ENCODE measurements around the gene KDM4B. TPM values are rescaled to one million over a fixed set of nuclear protein-coding genes. Genes with fewer than 3 reads are reported as not detected.

Gene KDM4B
- total RNA-seq, 1 donor from 2014 or later = 49.2 TPM

DNA sequence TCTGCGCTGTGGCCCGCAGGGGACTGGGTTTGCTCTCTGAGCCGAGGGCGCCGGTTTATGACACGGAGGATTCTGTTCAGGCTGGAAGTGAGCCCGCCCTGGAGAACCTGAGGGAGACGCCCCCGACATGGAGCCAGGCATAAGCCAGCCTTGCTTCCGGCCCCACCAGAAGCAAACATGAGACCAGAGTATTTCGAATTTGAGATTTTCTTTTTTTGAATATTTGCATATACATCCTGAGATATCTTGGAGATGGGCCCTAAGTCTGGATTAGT lies 72.9 kb downstream of the KDM4B start:
- intact Hi-C loops (cut with micrococcal nuclease) = no loop called here
- H3K9me3 Mint-ChIP-seq = no peaks in the 10 kb centered on the region
- H3K36me3 Mint-ChIP-seq (ENCODE audit: low read depth) = peaks cover 15% of the 10 kb centered on the region
- no peak overlapping the region for H3K27ac Mint-ChIP-seq
- H3K4me1 Mint-ChIP-seq = peaks cover 2% of the 10 kb centered on the region
- no peaks in the 10 kb centered on the region for H3K27me3 Mint-ChIP-seq
- DNase-seq = no peak
- H3K4me3 Mint-ChIP-seq = no peak overlapping the region

- intact Hi-C loops (cut with micrococcal nuclease) = no loop called here
- peaks cover 14% of the 10 kb centered on the region for H3K36me3 Mint-ChIP-seq (ENCODE audit: low read depth)
- H3K9me3 Mint-ChIP-seq = no peaks in the 10 kb centered on the region
Observed at GRCh38 chr19:5042556-5042955, 73.6 kb downstream of the KDM4B start.

DNA sequence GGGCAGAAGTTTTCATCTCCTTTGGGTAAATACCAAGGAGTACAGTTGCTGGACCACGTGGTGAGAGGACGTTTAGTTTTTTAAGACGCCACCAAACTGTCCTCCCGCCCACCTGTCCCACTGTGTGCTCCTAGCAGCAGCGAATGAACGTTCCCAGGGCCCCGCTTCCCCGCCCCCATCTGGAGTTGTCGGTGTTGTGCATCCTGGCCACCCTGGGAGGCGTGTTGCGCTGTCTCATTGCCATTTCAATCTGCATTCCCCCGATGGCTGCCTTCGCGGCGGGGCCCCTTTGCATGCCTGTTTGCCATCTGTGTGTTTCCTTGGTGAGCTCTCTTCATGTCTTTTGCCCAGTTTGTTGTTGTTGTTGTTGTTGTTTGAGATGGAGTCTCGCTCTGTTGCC lies 76.1 kb downstream of the KDM4B start:
- Mint-ChIP-seq H3K36me3 (ENCODE audit: low read depth) (peaks cover 15% of the 10 kb centered on the region), H3K9me3 (no peaks in the 10 kb centered on the region), H3K4me3 (no peak overlapping the region), H3K4me1 (peaks cover 2% of the 10 kb centered on the region), H3K27me3 (no peaks in the 10 kb centered on the region), H3K27ac (no peak overlapping the region)
- no peak for DNase-seq
- intact Hi-C loops (cut with micrococcal nuclease) = loop anchor here (5.0 kb wide), 1 partner anchor 107 kb away; no protein-coding TSS in a partner anchor

More at GRCh38 chr19:5042556-5042955, 73.6 kb downstream of the KDM4B start:
- H3K4me3 Mint-ChIP-seq = no peak overlapping the region
- H3K27me3 Mint-ChIP-seq = no peaks in the 10 kb centered on the region
- no peak overlapping the region for H3K27ac Mint-ChIP-seq
- peaks cover 2% of the 10 kb centered on the region for H3K4me1 Mint-ChIP-seq
- no peak for DNase-seq

- intact Hi-C loops (cut with micrococcal nuclease) = loop anchor here (5.0 kb wide), 1 partner anchor 106 kb away; no protein-coding TSS in a partner anchor
- H3K27me3 Mint-ChIP-seq = no peaks in the 10 kb centered on the region
- H3K36me3 Mint-ChIP-seq (ENCODE audit: low read depth) = peaks cover 14% of the 10 kb centered on the region
- no peak overlapping the region for H3K4me3 Mint-ChIP-seq
- no peaks in the 10 kb centered on the region for H3K9me3 Mint-ChIP-seq
- peaks cover 2% of the 10 kb centered on the region for H3K4me1 Mint-ChIP-seq
- DNase-seq = no peak
- H3K27ac Mint-ChIP-seq = no peak overlapping the region
Observed at GRCh38 chr19:5045956-5046338, 77.0 kb downstream of the KDM4B start.

DNA sequence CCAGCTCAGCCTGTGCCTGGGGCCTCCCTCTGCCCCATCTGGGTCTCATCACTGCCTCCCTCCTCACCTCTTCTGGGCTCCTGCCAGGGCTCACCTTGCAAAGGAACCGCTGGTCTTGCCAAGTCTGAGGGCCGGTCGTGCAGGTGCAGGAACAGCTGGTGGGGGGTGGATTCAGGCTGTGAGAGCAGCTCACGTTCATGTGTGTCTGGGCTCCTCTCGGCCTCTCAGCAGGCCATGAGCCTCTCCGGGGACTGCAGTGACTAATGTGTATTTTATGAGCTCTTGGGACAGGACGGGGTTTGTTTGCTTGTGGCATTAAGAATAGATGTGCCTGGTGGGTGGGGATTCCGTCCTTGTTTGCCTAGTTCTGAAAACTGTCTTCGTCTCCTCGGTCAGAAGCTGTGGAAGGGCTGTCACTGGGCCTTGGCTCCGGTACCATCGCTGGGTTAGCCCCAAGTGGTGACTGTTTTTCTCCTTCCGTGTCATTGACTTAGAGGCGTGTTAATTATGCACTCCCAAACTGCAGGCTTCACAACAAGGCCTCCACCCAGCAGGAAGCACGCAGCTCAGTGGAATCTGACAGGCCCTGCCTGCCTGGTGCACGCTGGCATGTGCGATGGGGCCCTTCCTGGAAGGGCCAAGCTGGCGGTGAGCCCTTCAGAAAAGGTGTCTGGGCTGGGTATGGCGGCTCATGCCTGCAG lies 77.6 kb downstream of the KDM4B start:
- DNase-seq = no peak
- peaks cover 2% of the 10 kb centered on the region for H3K4me1 Mint-ChIP-seq
- H3K4me3 Mint-ChIP-seq = no peak overlapping the region
- H3K9me3 Mint-ChIP-seq = no peaks in the 10 kb centered on the region
- H3K36me3 Mint-ChIP-seq (ENCODE audit: low read depth) = peaks cover 14% of the 10 kb centered on the region
- H3K27ac Mint-ChIP-seq = no peak overlapping the region
- intact Hi-C loops (cut with micrococcal nuclease) = loop anchor here (5.0 kb wide), 1 partner anchor 106 kb away; no protein-coding TSS in a partner anchor
- H3K27me3 Mint-ChIP-seq = no peaks in the 10 kb centered on the region

DNA sequence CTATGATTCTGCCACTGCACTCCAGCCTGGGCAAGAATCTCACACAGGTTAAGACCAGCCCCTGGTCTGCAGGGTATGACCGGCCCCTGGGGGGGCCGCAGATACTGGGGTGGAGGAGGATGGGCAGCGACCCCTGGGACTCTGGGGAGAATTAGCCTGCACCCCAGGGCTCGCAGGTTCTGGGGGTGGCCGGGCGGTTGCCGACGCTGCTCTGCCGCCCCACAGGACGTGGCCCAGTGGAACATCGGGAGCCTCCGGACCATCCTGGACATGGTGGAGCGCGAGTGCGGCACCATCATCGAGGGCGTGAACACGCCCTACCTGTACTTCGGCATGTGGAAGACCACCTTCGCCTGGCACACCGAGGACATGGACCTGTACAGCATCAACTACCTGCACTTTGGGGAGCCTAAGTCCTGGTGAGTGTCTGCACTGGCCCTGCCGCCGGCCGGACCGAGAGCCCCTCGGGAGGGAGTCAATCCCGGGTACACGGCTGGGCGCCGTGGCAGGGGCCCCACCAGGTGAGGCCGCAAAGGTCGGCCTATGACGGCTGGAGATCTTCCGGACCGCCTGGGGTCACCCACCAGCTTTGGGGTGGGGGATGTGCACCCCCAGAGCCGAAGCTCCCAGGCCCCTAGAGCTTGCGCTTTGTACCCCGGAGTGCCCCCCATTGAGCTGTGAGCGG lies 78.5 kb downstream of the KDM4B start:
- intact Hi-C loops (cut with micrococcal nuclease) = loop anchor here (5.0 kb wide), 1 partner anchor 105 kb away; no protein-coding TSS in a partner anchor
- Mint-ChIP-seq H3K9me3 (no peaks in the 10 kb centered on the region), H3K4me3 (no peak overlapping the region)

DNA sequence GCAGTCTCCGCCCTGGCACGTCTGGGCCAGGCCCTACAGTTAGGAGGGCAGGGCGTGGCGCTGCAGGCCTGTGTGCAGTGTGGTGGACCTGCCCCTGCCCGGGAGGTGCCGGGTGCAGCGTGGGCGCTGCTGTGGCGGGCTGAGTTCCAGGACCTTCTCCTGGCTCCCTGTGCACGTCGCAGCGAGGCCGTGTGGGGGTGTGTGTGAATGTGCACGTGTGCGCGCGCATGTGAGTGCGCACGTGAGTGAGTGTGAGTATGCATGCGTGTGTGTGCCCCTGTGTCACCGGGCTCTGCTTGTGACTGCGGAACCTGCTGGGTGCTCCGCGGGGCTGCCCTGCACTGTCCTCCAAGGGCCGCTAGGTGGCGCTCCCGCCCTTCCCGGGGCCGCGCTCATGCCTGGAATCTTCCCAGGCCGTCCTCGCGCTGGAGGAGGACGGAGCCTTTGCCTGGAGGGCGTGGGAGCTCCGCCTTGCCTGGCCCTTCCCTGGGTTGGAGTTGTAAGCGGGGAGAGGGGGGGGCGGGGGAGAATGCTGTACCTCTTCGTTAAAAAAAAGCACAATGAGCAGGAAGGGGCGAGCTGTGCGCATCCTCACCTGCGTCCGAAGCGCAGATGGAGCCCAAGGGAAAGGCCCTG lies 79.3 kb downstream of the KDM4B start:
- Mint-ChIP-seq H3K27ac (no peak overlapping the region), H3K9me3 (no peaks in the 10 kb centered on the region), H3K4me3 (no peak overlapping the region), H3K4me1 (peaks cover 2% of the 10 kb centered on the region), H3K36me3 (ENCODE audit: low read depth) (peaks cover 8% of the 10 kb centered on the region), H3K27me3 (no peaks in the 10 kb centered on the region)
- DNase-seq = peak; percentile 88
- intact Hi-C loops (cut with micrococcal nuclease) = loop anchor here (5.0 kb wide), 1 partner anchor 104 kb away; no protein-coding TSS in a partner anchor

More for the DNA sequence above, 78.5 kb downstream of the KDM4B start:
- H3K4me1 Mint-ChIP-seq = peaks cover 2% of the 10 kb centered on the region
- no peak for DNase-seq
- peaks cover 9% of the 10 kb centered on the region for H3K36me3 Mint-ChIP-seq (ENCODE audit: low read depth)
- no peaks in the 10 kb centered on the region for H3K27me3 Mint-ChIP-seq
- H3K27ac Mint-ChIP-seq = no peak overlapping the region

- no peak for DNase-seq
- Mint-ChIP-seq H3K27me3 (no peaks in the 10 kb centered on the region), H3K4me3 (no peak overlapping the region), H3K9me3 (no peaks in the 10 kb centered on the region), H3K36me3 (ENCODE audit: low read depth) (peaks cover 8% of the 10 kb centered on the region), H3K4me1 (peaks cover 2% of the 10 kb centered on the region), H3K27ac (no peak overlapping the region)
- intact Hi-C loops (cut with micrococcal nuclease) = loop anchor here (5.0 kb wide), 1 partner anchor 103 kb away; no protein-coding TSS in a partner anchor
Observed at GRCh38 chr19:5048727-5049553, 80.0 kb downstream of the KDM4B start.

DNA sequence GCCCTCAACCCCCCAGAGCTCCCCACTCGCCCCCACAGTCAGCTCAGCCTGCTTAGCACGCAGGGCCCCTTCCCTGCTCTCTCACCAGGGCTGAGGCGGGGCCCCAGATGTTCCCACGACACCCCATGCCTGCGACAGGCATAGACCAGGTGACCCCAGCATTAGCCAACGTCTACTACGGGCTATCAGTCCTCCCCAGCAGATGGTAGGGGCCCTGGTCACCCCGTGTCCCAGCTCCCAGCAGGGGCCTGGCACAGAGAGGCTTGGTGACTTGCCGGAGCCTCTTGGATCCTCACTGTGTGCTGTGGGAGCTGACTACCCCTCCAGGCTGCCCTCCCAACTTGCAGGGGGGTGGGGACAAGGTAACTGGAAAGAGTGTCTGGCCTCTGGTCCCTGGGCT lies 80.6 kb downstream of the KDM4B start:
- intact Hi-C loops (cut with micrococcal nuclease) = loop anchor here (5.0 kb wide), 1 partner anchor 103 kb away; no protein-coding TSS in a partner anchor
- Mint-ChIP-seq H3K27ac (no peak overlapping the region), H3K4me1 (peaks cover under 1% of the 10 kb centered on the region), H3K4me3 (no peak overlapping the region), H3K36me3 (ENCODE audit: low read depth) (peaks cover 5% of the 10 kb centered on the region), H3K9me3 (no peaks in the 10 kb centered on the region), H3K27me3 (no peaks in the 10 kb centered on the region)
- no peak for DNase-seq

DNA sequence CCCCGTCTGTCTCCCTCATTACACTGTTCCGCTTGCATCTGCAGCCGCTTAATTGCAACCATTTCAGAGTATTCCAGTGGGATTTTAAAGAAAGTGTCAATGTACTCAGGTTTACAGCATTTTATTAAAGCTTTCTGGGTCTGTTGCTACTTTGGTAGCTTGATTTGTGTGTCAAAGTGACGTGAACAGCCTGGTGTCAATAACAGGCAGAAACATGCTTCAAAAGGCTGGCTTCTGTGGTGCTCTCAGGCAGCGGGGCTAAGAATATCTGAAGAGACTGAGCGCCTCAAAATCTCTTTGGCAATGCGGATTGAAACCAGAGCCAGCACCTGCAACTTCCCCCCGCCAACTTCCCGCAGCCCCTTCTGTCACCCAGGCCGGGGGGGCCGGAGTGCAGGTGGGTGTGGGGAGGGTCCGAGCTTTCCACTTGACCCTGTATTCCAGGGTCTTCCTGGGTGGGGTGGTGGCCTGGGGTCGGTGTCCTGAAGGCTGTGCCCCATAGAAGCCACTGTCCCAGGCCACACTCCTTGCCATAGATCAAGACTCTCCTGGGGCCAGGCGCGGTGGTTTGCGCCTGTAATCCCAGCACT lies 81.2 kb downstream of the KDM4B start:
- Mint-ChIP-seq H3K27me3 (no peaks in the 10 kb centered on the region), H3K9me3 (no peaks in the 10 kb centered on the region), H3K27ac (no peak overlapping the region), H3K36me3 (ENCODE audit: low read depth) (peaks cover 4% of the 10 kb centered on the region), H3K4me3 (no peak overlapping the region), H3K4me1 (no peaks in the 10 kb centered on the region)
- intact Hi-C loops (cut with micrococcal nuclease) = no loop called here
- no peak for DNase-seq

GRCh38 chr19:5050905-5051304 lies 82.0 kb downstream of the KDM4B start:
- intact Hi-C loops (cut with micrococcal nuclease) = no loop called here
- peaks cover 6% of the 10 kb centered on the region for H3K36me3 Mint-ChIP-seq (ENCODE audit: low read depth)
- H3K9me3 Mint-ChIP-seq = no peaks in the 10 kb centered on the region
- H3K27ac Mint-ChIP-seq = no peak overlapping the region
- H3K4me1 Mint-ChIP-seq = no peaks in the 10 kb centered on the region
- no peak overlapping the region for H3K4me3 Mint-ChIP-seq
- no peak for DNase-seq
- no peaks in the 10 kb centered on the region for H3K27me3 Mint-ChIP-seq

DNA sequence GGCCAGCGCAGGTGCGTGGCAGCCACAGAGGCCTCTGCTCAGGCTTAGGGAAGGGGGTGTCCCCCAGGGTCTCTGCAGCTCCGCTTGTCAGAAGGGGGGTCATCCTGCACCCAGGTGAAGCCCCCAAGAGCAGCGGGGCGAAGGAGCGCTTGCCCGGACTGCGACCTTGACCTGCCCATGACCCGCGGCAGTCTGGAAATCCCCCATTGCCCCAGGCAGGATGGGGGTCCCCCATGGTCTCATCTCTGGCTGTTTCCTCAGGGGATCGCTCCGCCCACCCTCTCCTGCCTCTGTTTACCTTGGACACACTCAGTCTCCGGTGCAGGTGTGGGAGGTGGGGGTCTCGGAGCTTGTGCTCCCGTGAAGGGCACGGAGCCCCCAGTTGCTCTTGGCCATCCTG lies 82.7 kb downstream of the KDM4B start:
- no peak overlapping the region for H3K4me3 Mint-ChIP-seq
- intact Hi-C loops (cut with micrococcal nuclease) = no loop called here
- no peaks in the 10 kb centered on the region for H3K4me1 Mint-ChIP-seq
- no peak overlapping the region for H3K27ac Mint-ChIP-seq
- peaks cover 8% of the 10 kb centered on the region for H3K36me3 Mint-ChIP-seq (ENCODE audit: low read depth)
- DNase-seq = no peak
- H3K9me3 Mint-ChIP-seq = no peaks in the 10 kb centered on the region
- H3K27me3 Mint-ChIP-seq = no peaks in the 10 kb centered on the region

GRCh38 chr19:5052515-5052914 lies 83.6 kb downstream of the KDM4B start:
- no peak for DNase-seq
- Mint-ChIP-seq H3K4me3 (no peak overlapping the region), H3K27ac (no peak overlapping the region), H3K4me1 (no peaks in the 10 kb centered on the region), H3K27me3 (no peaks in the 10 kb centered on the region), H3K36me3 (ENCODE audit: low read depth) (peaks cover 13% of the 10 kb centered on the region), H3K9me3 (no peaks in the 10 kb centered on the region)
- intact Hi-C loops (cut with micrococcal nuclease) = no loop called here
